ENCODE results near the gene RNASE3.
"Not testable (repeated sequence)": the region's sequence is repeated elsewhere in the genome, so short reads cannot be mapped to it uniquely, and the experiment has no call there.

The RNASE3 gene

DNA sequence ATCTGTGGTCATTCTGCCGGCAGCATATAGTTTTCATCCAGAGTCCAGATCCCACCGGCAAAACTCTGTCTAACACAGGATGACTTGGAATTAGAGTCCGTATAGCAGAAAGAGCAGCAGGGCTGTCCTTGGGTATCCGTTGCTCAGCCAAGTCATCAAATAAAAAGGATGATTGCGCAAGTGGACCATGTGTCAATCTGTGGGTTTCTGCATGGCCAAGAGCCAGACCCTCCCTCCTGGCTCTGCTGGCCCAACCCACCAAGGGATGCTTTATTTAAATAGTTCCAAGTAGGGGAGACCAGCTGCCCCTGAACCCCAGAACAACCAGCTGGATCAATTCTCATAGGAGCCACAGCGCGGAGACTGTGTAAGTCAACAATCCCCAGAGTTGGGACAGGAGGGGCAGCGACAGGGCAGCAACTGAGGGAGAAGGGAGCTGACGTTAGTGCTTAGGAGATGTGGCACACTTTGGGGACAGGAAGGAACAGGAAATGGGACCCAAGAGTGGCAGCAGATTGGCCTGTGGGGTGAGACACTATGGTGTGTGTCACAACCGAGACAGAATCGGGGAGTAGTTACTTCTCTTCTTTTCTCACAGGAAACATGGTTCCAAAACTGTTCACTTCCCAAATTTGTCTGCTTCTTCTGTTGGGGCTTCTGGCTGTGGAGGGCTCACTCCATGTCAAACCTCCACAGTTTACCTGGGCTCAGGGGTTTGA lies 28.0 kb downstream of the RNASE3 start:
- DNase-seq: not testable (repeated sequence)

DNA sequence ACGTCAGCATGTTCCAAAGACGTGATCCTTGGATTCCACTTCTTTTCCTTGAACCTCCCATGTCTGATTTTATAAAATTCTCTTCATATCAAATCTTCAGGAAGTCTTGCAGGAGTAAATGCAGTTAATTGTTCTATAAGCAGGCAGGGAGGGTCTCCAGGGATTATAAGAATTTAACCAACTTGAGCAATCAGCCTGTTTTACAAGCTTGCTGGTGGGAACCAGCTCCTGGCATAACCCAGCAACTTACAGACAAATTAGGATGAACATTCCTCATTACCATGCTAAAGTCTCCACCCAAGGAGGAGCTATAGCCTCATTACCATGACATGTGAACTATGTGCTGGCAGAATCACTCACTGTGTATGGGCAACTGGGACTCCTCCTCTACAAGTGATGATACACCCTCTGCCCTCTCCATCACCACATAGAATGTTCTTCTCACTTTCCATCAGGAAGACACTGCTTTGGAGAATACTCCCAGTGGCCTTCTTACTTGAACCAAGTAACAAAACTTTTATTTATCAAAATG lies 32.6 kb downstream of the RNASE3 start:
- not testable (repeated sequence) for DNase-seq

DNA sequence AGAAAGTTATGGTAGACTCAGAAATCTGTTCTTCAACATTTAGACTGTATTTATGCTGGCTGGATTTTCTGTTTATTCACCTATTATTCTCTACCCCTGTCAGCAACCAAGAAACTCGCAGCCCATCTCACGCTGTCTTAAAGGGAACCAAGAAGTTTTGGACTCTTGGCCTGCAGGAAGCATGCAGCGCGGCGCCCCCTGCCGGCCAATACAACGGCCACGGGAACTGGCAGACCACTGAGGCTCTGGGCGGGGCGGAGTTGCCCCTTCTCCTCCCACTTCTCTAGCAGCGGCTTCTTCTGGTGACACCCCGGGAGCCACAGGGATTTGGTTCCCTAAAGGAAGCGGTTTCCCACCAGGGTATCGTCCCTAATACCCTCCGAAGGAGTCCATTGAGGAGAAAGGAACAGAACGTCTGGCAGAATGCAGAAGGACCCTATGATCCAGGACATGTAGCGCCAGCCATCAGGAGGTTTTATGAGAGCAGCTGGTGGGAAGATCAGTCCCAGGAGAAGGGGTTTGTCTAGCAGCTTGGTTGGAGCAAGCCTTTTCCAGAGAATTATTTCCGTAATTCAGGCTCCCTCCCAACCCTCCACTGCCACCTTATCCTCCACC lies 43.1 kb downstream of the RNASE3 start:
- no peak for DNase-seq

DNA sequence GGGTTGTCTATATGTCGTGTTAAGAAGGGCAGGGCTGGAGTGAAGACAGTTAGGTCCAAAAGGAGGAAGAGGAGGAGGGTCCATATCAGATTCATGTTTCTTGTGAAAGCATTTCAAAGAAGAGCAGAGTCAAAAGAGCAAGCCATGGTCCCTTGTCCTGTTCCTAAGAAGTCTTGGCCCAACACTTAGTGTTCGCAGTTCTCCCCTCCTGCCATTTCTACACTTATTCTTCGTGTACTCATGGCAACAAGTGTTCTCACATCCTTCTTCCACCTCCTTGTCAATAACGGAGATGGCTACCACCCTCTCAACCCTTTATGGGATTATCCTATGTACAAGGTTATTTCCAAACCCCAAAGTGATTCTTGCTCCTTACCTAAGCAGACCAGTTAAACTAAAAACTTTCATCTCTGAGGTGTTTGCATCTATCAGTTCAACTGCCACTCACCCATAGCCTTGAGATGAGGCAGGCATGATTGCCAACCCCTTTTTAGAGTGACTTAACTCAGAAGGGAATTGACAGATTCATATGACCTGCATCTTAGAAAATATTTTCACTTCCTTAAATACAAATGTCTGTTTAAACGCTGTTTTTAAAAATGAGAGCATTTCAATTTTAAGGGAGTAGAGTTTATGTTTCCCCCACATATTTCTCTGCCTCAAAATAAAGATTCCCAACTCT lies 44.3 kb downstream of the RNASE3 start:
- DNase-seq: no peak
